Measurements from ENCODE around the gene CFAP69. TPM values are rescaled to one million over a fixed set of nuclear protein-coding genes. Genes with fewer than 3 reads are reported as not detected.

CFAP69 gene
- total and polyA plus RNA-seq, 2 donors (not counting 1 experiment from before 2014, with no cell fraction given): 1.3 to 7.1 TPM

- Histone ChIP-seq H3K9me3 (ENCODE audit: control insufficient read depth, insufficient read depth, low read depth, low read length) (no peaks in the 10 kb centered on the region), H3K9ac (ENCODE audit: insufficient read depth, low read length) (no peak overlapping the region), H2AFZ (ENCODE audit: low read length) (no peak overlapping the region), H3K4me1 (ENCODE audit: control insufficient read depth, extremely low read depth, insufficient read depth, low read length) (peaks cover 15% of the 10 kb centered on the region), H3K4me2 (ENCODE audit: extremely low read depth, insufficient read depth, low read length) (peak overlapping the region; percentile 61), H3K79me2 (ENCODE audit: control insufficient read depth, insufficient read depth, low read length) (no peaks in the 10 kb centered on the region), H3K27me3 (ENCODE audit: control insufficient read depth, insufficient read depth, low read length) (no peaks in the 10 kb centered on the region), H3K27ac (ENCODE audit: insufficient read depth, low read length) (peak overlapping the region; percentile 15), H3K36me3 (ENCODE audit: control insufficient read depth, insufficient read depth, low read length) (no peaks in the 10 kb centered on the region), H4K20me1 (ENCODE audit: control insufficient read depth, extremely low read depth, insufficient read depth, low read length) (no peaks in the 10 kb centered on the region), H3K4me3 (replicated peaks in 1 of 4; ENCODE audit: control extremely low read depth in 1 of 4, insufficient read depth in 1 of 4, low read depth in 3 of 4, low read length in 4 of 4) (no peak overlapping the region)
- TF ChIP-seq EZH2 (IDR thresholded peaks at IDR 0.05; ENCODE audit: low read length, missing control alignments): no peak
- TF ChIP-seq CTCF (conservative IDR thresholded peaks at IDR 0.05 in 1 of 2, IDR thresholded peaks at IDR 0.05 in 1 of 2; ENCODE audit: low read depth in 1 of 2, low read length in 2 of 2): no peak
- DNase-seq (ENCODE audit: low read depth in 2 of 2): no peak
Measured at GRCh38 chr7:90267263-90267858, 22.4 kb downstream of the CFAP69 start.

- Histone ChIP-seq H3K27ac (ENCODE audit: insufficient read depth, low read length) (no peak overlapping the region), H3K4me1 (ENCODE audit: control insufficient read depth, extremely low read depth, insufficient read depth, low read length) (peaks cover 18% of the 10 kb centered on the region), H3K9me3 (ENCODE audit: control insufficient read depth, insufficient read depth, low read depth, low read length) (no peaks in the 10 kb centered on the region), H2AFZ (ENCODE audit: low read length) (no peak overlapping the region), H4K20me1 (ENCODE audit: control insufficient read depth, extremely low read depth, insufficient read depth, low read length) (no peaks in the 10 kb centered on the region), H3K4me3 (replicated peaks in 1 of 4; ENCODE audit: control extremely low read depth in 1 of 4, insufficient read depth in 1 of 4, low read depth in 3 of 4, low read length in 4 of 4) (no peak overlapping the region), H3K79me2 (ENCODE audit: control insufficient read depth, insufficient read depth, low read length) (no peaks in the 10 kb centered on the region), H3K36me3 (ENCODE audit: control insufficient read depth, insufficient read depth, low read length) (no peaks in the 10 kb centered on the region), H3K27me3 (ENCODE audit: control insufficient read depth, insufficient read depth, low read length) (no peaks in the 10 kb centered on the region), H3K4me2 (ENCODE audit: extremely low read depth, insufficient read depth, low read length) (no peak overlapping the region), H3K9ac (ENCODE audit: insufficient read depth, low read length) (no peak overlapping the region)
- no peak for DNase-seq (ENCODE audit: low read depth in 2 of 2)
- TF ChIP-seq CTCF (conservative IDR thresholded peaks at IDR 0.05 in 1 of 2, IDR thresholded peaks at IDR 0.05 in 1 of 2; ENCODE audit: low read depth in 1 of 2, low read length in 2 of 2) (no peak), EZH2 (IDR thresholded peaks at IDR 0.05; ENCODE audit: low read length, missing control alignments) (no peak)
Measured at GRCh38 chr7:90269163-90269562, 24.2 kb downstream of the CFAP69 start.

GRCh38 chr7:90270431-90271178, 25.6 kb downstream of the CFAP69 start:
- no peaks in the 10 kb centered on the region for H4K20me1 ChIP-seq (ENCODE audit: control insufficient read depth, extremely low read depth, insufficient read depth, low read length)
- no peak overlapping the region for H3K4me2 ChIP-seq (ENCODE audit: extremely low read depth, insufficient read depth, low read length)
- H3K9ac ChIP-seq (ENCODE audit: insufficient read depth, low read length): no peak overlapping the region
- no peak overlapping the region for H2AFZ ChIP-seq (ENCODE audit: low read length)
- H3K4me3 ChIP-seq (replicated peaks in 1 of 4; ENCODE audit: control extremely low read depth in 1 of 4, insufficient read depth in 1 of 4, low read depth in 3 of 4, low read length in 4 of 4): no peak overlapping the region
- H3K79me2 ChIP-seq (ENCODE audit: control insufficient read depth, insufficient read depth, low read length): no peaks in the 10 kb centered on the region
- no peaks in the 10 kb centered on the region for H3K36me3 ChIP-seq (ENCODE audit: control insufficient read depth, insufficient read depth, low read length)
- DNase-seq (ENCODE audit: low read depth in 2 of 2): no peak
- peaks cover 18% of the 10 kb centered on the region for H3K4me1 ChIP-seq (ENCODE audit: control insufficient read depth, extremely low read depth, insufficient read depth, low read length)
- TF ChIP-seq CTCF (conservative IDR thresholded peaks at IDR 0.05 in 1 of 2, IDR thresholded peaks at IDR 0.05 in 1 of 2; ENCODE audit: low read depth in 1 of 2, low read length in 2 of 2) (no peak), EZH2 (IDR thresholded peaks at IDR 0.05; ENCODE audit: low read length, missing control alignments) (no peak)
- no peaks in the 10 kb centered on the region for H3K27me3 ChIP-seq (ENCODE audit: control insufficient read depth, insufficient read depth, low read length)
- no peak overlapping the region for H3K27ac ChIP-seq (ENCODE audit: insufficient read depth, low read length)
- H3K9me3 ChIP-seq (ENCODE audit: control insufficient read depth, insufficient read depth, low read depth, low read length): no peaks in the 10 kb centered on the region
